ENCODE results near the gene STK35.

Gene STK35

GRCh38 chr20:2162125-2162822 lies 60.6 kb downstream of the STK35 start:
- H3K4me3 ChIP-seq (ENCODE audit: control insufficient read depth, low read depth, low read length) = no peak overlapping the region
- TF ChIP-seq CTCF (IDR thresholded peaks at IDR 0.05; ENCODE audit: control insufficient read depth, insufficient read depth, low read depth, low read length, missing control alignments) = no peak
- no peak for DNase-seq (ENCODE audit: low read depth)

- no peak for TF ChIP-seq CTCF (IDR thresholded peaks at IDR 0.05; ENCODE audit: control insufficient read depth, insufficient read depth, low read depth, low read length, missing control alignments)
- no peak for DNase-seq (ENCODE audit: low read depth)
- H3K4me3 ChIP-seq (ENCODE audit: control insufficient read depth, low read depth, low read length) = no peak overlapping the region
These were observed 61.2 kb downstream of the STK35 start for GRCh38 chr20:2162823-2163166.

- no peak for DNase-seq (ENCODE audit: low read depth)
- no peak for TF ChIP-seq CTCF (IDR thresholded peaks at IDR 0.05; ENCODE audit: control insufficient read depth, insufficient read depth, low read depth, low read length, missing control alignments)
- no peak overlapping the region for H3K4me3 ChIP-seq (ENCODE audit: control insufficient read depth, low read depth, low read length)
These were observed 61.7 kb downstream of the STK35 start for GRCh38 chr20:2163312-2163711.

GRCh38 chr20:2163757-2164156 lies 62.1 kb downstream of the STK35 start:
- no peak for DNase-seq (ENCODE audit: low read depth)
- TF ChIP-seq CTCF (IDR thresholded peaks at IDR 0.05; ENCODE audit: control insufficient read depth, insufficient read depth, low read depth, low read length, missing control alignments) = no peak

GRCh38 chr20:2164421-2164820 lies 62.8 kb downstream of the STK35 start:
- no peak for TF ChIP-seq CTCF (IDR thresholded peaks at IDR 0.05; ENCODE audit: control insufficient read depth, insufficient read depth, low read depth, low read length, missing control alignments)
- DNase-seq (ENCODE audit: low read depth) = no peak
- H3K4me3 ChIP-seq (ENCODE audit: control insufficient read depth, low read depth, low read length) = no peak overlapping the region

More at GRCh38 chr20:2163757-2164156, 62.1 kb downstream of the STK35 start:
- no peak overlapping the region for H3K4me3 ChIP-seq (ENCODE audit: control insufficient read depth, low read depth, low read length)

- no peak overlapping the region for H3K4me3 ChIP-seq (ENCODE audit: control insufficient read depth, low read depth, low read length)
- no peak for DNase-seq (ENCODE audit: low read depth)
- TF ChIP-seq CTCF (IDR thresholded peaks at IDR 0.05; ENCODE audit: control insufficient read depth, insufficient read depth, low read depth, low read length, missing control alignments) = no peak
These were observed 63.3 kb downstream of the STK35 start for GRCh38 chr20:2164966-2165365.

Data from AG09309 (cell line).